ENCODE results near the gene FASTKD3.

Gene FASTKD3

DNA sequence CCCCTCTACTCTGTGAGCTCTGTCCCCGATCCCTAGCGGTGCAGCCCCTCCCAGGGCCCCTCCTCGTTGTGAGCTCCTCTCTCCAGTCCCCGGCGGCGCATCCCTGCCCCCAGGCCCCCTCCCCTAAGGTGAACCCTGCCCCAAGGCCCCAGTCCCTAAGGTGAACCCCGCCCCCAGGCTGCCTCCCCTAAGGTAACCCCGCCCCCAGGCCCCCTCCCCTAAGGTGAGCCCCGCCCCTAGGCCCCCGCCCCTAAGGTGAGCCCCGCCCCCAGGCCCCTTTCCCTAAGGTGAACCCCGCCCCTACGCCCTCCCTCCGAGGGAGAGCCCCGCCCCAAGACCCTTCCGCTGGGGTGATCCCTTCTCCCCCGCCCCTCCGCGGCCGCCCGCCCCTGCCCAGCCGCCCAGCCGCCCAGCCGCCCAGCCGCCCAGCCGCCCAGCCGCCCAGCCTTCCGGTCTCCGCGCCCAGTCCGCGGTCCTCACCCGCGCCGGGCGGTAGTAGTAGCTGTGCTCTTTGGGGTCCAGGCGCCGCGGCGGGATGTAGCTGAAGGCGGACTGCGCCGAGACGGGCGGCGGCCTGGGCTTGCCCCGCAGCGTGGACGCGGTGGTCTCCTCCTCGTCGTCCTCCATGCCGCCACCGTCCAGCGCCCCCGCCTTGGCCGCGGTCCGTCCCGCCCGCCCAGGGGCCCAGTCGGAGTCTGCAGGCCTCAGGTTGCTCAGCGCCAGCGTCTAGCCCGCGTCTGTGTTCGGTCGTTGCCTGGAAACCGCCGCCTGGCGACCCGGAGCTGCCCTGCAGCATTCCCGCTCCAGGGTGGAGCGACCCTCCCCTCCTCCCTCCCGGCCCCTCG is 18.2 kb downstream of the FASTKD3 start, which contains the start of gene CFAP90:
CFAP90 (minus strand) TSS at position 739 of the 845 bp plus-strand sequence; CDS start at position 627, 112 bp downstream.
- in situ Hi-C loops (cut with MboI; ENCODE audit: low sequenced_read_pairs): no loop called here

GRCh38 chr5:7849681-7850394 is 19.0 kb downstream of the FASTKD3 start:
- in situ Hi-C loops (cut with MboI; ENCODE audit: low sequenced_read_pairs): no loop called here

GRCh38 chr5:7848296-7848695 is 20.5 kb downstream of the FASTKD3 start:
- in situ Hi-C loops (cut with MboI; ENCODE audit: low sequenced_read_pairs): no loop called here

DNA sequence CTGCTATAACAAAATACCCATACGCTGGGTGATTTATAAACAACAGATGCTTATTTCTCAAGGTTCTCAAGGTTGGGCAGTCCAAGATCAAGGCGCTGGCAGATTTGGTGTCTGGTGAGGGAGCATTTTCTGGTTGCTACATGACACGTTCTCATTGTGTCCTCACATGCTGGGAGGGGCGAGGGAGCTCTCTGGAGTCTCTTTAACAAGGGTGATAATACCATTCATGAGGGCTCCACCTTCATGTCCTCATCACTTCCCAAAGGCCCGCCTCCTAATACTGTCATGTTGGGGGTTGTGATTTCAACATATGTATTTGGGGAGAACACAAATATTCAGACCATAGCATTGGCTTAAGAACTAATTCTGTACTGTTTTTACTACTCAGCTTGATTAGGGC is 22.5 kb downstream of the FASTKD3 start:
- in situ Hi-C loops (cut with MboI; ENCODE audit: low sequenced_read_pairs): no loop called here

DNA sequence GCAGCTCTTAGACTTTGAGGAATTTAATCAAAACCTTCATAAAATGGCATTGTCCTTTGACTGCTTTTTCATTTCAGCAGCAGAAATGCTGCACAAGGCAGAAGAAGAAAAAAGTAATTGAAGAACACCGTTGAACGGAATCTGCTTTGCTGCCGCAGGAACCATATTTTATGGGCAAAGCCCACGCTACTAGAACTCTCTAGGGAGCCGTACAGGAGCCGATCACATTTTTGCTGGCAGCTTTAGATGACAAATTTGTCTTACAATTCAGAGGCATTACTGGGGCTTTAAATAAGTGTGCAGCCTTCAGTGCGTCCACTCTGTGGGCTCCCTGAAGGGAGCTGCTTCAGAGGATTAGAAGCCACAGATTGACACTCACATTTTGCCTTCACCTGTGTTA is 23.3 kb downstream of the FASTKD3 start:
- in situ Hi-C loops (cut with MboI; ENCODE audit: low sequenced_read_pairs): no loop called here

DNA sequence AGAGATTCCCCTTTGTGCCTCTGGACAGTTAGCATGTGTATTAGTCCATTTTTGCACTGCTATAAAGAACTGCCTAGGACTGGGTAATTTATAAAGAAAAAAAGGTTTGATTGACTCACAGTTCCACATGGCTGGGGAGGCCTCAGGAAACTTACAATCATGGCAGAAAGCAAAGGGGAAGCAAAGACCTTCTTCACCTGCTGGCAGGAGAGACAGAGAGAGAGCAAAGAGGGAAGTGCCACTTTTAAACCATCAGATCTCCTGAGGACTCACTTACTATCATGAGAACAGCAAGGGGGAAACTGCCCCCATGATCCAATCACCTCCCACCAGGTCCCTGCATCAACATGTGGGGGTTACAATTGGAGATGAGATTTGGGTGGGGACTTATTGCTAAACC is 23.9 kb downstream of the FASTKD3 start:
- in situ Hi-C loops (cut with MboI; ENCODE audit: low sequenced_read_pairs): no loop called here

DNA sequence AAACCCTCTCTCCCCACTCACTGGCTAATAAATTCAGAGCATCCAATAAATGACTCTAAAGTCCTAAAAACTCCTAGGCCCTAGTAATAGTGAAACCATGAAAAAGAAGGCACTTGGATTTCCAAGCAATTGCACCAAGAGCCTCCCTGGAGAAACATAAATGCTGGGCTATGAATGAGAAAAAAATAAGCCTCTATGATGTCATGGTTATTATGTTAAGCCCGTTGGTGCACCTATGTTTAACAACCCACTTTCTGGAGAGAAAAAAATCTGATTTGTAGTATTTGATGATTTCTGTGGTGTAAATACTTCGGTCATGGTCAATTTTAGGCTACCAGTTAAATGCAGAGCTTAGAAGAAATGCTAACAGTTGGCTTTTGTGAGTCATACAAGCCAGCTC is 26.3 kb downstream of the FASTKD3 start:
- in situ Hi-C loops (cut with MboI; ENCODE audit: low sequenced_read_pairs): no loop called here

GRCh38 chr5:7837403-7837802 is 31.4 kb downstream of the FASTKD3 start:
- in situ Hi-C loops (cut with MboI; ENCODE audit: low sequenced_read_pairs): no loop called here

- in situ Hi-C loops (cut with MboI; ENCODE audit: low sequenced_read_pairs): no loop called here
These were observed 33.8 kb downstream of the FASTKD3 start for GRCh38 chr5:7834982-7835381.

- in situ Hi-C loops (cut with MboI; ENCODE audit: low sequenced_read_pairs): no loop called here
These were observed 40.6 kb downstream of the FASTKD3 start for GRCh38 chr5:7828269-7828668.

DNA sequence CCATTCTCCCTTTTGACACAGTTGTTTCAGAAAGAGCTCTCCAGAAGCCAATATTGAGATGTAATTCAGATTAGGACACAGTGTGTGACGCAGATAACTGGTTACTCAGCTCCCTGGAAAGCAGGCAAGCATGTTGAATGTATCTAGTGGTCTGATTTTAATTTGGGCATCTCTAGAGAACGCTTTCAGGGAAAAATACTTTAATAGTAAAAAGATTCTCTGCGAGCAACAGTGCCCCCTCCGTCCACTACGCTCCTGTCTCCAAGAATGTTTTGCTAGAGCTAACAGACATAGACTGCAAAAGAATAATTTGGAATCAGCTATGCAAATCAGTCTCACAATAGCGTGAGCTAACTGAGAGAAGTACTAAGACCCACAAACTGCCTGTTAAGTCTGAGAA is 41.2 kb downstream of the FASTKD3 start:
- in situ Hi-C loops (cut with MboI; ENCODE audit: low sequenced_read_pairs): no loop called here

DNA sequence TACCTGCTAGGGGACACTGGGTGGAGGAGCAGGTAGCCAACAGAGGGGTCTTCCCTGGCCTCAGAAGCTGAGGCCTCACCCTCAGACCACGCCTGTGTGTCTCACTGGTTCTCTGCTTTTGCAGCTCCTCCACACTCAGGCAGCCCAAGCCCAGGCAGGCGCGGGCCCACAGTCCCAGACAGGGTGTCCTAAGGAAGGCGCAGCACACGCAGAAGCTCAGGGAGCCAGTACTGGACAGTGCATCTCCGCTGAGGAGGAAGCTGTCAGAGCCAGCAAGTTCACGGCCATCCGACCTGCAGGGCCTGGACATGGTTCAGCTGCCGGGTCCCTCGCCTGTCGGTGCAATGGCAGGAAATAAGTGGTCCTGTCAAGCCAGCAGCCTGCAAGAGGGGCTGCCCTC is 43.2 kb downstream of the FASTKD3 start:
- in situ Hi-C loops (cut with MboI; ENCODE audit: low sequenced_read_pairs): no loop called here

DNA sequence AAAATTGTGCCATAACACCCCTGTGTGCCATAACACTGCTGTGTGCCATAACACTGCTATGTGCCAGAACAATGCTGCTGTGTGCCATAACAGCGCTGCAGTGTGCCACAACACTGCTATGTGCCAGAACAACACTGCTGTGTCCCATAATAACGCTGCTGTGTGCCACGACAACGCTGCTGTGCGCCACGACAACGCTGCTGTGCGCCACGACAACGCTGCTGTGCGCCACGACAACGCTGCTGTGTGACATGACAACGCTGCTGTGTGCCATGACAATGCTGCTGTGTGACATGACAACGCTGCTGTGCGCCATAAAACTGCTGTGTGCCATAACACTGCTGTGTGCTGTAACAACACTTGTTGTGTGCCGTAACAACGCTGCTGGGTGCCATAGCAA is 43.8 kb downstream of the FASTKD3 start:
- in situ Hi-C loops (cut with MboI; ENCODE audit: low sequenced_read_pairs): no loop called here

- in situ Hi-C loops (cut with MboI; ENCODE audit: low sequenced_read_pairs): no loop called here
These were observed 45.2 kb downstream of the FASTKD3 start for GRCh38 chr5:7823594-7823993.

DNA sequence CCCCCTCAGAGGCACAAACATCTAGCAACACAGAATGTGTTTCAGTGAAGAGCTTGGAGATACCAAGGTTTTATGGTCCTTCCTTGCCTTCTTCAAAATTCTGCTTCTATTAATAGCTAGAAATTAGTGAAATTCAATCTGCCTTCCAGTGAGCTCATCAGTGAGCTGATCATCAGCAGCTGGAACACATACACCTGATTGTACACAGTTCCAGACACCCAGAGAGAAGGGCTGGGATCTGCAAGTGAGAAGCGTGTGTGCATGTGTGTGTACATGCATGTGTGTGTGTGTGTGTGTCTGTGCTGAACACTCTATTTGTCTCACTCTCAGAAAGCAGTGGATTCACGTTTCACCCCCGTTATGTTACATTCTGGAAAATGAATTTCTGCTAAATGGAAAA is 46.4 kb downstream of the FASTKD3 start:
- in situ Hi-C loops (cut with MboI; ENCODE audit: low sequenced_read_pairs): no loop called here

- in situ Hi-C loops (cut with MboI; ENCODE audit: low sequenced_read_pairs): no loop called here
These were observed 52.3 kb downstream of the FASTKD3 start for GRCh38 chr5:7816535-7816901.

DNA sequence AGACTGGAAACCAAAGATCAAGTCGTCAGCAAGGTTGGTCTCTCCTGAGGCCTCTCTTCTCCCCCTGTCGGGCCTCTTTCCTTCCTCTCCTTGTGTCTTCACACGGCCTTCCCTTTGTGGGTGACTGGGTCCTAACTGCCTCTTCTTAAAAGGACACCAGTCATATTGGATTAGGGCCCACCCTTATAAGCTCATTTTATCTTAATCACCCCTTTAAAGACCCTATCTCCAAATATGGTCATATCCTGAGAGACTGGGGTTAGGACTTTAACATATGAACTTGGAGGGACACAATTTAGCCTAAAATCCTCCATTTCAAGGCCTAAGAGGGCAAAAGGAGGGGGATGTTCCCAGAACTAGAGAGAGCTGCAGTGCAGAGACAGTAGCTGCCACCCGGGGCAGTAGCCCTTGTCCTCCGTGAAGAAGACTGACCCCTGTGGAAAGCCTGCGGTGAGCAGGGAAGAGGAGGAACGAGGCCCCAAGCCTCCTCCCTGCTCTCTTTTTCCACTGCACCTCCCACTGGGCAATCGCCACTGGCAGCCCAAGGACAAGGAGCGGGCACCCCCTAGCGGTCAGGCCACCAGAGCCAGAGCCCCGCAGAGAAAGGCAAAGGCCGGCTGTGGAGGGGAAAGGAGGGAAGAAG is 52.8 kb downstream of the FASTKD3 start:
- in situ Hi-C loops (cut with MboI; ENCODE audit: low sequenced_read_pairs): no loop called here

DNA sequence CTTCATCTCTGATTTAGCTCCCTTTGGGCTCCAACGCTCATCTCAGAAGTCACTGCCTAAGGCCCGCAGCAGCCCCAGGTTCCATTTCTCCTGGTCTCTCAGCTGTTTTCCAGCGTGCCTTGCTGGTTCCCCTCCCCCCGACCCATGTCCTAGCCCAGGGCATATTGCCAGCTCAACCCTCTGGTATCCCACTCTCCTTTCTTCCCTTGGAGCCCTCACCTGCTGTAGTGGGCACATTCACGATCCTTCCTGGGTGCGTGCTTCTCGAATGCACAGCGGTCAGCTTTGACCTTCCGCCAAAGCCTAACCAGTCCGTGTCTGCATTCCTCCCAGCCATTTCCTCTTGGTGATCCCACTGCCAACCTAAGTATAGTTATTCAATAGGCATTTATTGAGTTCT is 54.0 kb downstream of the FASTKD3 start:
- in situ Hi-C loops (cut with MboI; ENCODE audit: low sequenced_read_pairs): no loop called here

DNA sequence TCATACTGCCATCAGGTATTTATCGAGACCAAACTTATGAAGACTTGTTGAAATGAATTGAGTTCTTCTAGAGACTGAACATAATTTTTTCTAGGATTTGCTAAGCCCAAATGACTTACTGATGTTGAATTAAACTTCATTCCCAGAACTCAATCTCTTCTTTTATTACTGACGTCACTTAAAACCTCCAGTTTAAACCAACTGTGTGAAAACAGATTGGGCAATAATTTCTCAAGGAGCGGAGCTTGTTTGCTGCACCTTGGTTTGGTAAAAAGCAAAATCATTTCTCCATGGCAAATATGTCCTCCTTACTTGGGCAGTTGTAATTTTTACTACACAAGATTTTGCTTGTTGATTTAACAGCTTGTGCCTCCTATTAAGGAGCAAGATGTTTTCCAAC is 55.3 kb downstream of the FASTKD3 start:
- in situ Hi-C loops (cut with MboI; ENCODE audit: low sequenced_read_pairs): no loop called here

GRCh38 chr5:7813007-7813406 is 55.8 kb downstream of the FASTKD3 start:
- in situ Hi-C loops (cut with MboI; ENCODE audit: low sequenced_read_pairs): no loop called here

DNA sequence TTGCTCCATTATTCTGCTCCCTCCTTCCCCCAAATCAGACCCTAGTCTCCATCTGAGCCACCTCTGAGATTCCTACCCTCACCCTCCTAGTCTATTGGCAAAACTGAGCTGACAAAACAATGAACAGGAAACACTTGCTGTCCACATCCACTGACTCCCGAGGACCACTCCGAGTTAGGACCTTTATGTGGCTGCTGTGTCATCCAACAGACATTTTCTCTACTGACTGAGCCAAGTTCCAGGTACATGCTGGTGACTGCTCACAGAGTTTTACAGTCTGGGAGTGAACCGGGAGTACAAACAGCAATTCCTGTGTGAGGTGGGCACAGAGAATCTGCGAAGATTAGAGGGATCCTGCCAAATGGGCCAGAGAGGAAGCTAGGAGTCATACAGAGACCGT is 57.1 kb downstream of the FASTKD3 start:
- in situ Hi-C loops (cut with MboI; ENCODE audit: low sequenced_read_pairs): no loop called here

Data from HL-60/S4 (cell line).